HEK293 (cell line): ENCODE results near the gene OPN1MW.

Experiments used
- TRIM28 ChIP-seq: IDR thresholded peaks from 2 replicates; pipeline ENCODE4 v1.6.1; 2011; ENCODE audit warnings: low read length, control low read depth, borderline replicate concordance
- TSHZ1 ChIP-seq: fragments of 450-650 bp; formaldehyde crosslinking; IDR thresholded peaks from 2 replicates; pipeline ENCODE4 v1.5.1; 2016; ENCODE audit warnings: missing biosample characterization, missing genetic modification characterization, borderline replicate concordance
- YY1 ChIP-seq: fragments of 450-650 bp; formaldehyde crosslinking; IDR thresholded peaks from 2 replicates; pipeline ENCODE4 v1.5.1; 2018; ENCODE audit warnings: missing biosample characterization, missing genetic modification characterization
- ZFHX2 ChIP-seq: fragments of 450-650 bp; formaldehyde crosslinking; conservative IDR thresholded peaks from 2 replicates; pipeline ENCODE4 v1.5.1; 2016; ENCODE audit warnings: missing biosample characterization, missing genetic modification characterization
- ZFP37 ChIP-seq: fragments of 450-650 bp; formaldehyde crosslinking; IDR thresholded peaks from 2 replicates; pipeline ENCODE4 v1.5.1; 2016; ENCODE audit warnings: missing biosample characterization, missing genetic modification characterization
- ZIC2 ChIP-seq: fragments of 450-650 bp; formaldehyde crosslinking; IDR thresholded peaks from 2 replicates; pipeline ENCODE4 v1.5.1; 2016; ENCODE audit warnings: missing biosample characterization, missing genetic modification characterization
- ZNF274 ChIP-seq, 2 experiments: fragments of 200-500 bp in 1 of 2; fragments of 450-650 bp in 1 of 2; sonication (Bioruptor generic) in 1 of 2; formaldehyde crosslinking in 1 of 2; IDR thresholded peaks; 2 replicates each; pipeline versions ENCODE4 v1.5.1 to v1.6.1; 2014 to 2016; ENCODE audit warnings: borderline replicate concordance in 1 of 2, inconsistent platforms in 1 of 2, low read length in 1 of 2, missing biosample characterization in 1 of 2, missing genetic modification characterization in 1 of 2
- TF ChIP-seq, protein P1 (sequence below): fragments of 450-650 bp; formaldehyde crosslinking; IDR thresholded peaks from 2 replicates; pipeline ENCODE4 v1.5.1; 2016; ENCODE audit warnings: missing biosample characterization, missing genetic modification characterization

GRCh38 chrX:154142386-154142785, 40.0 kb upstream of the OPN1MW start:
- TF ChIP-seq ZNF274 (IDR thresholded peaks at IDR 0.05; ENCODE audit: low read length) (no peak), ZNF274 (tag by site-specific recombination; IDR thresholded peaks at IDR 0.05; ENCODE audit: borderline replicate concordance) (no peak), ZIC2 (tag by site-specific recombination) (no peak), TRIM28 (no peak), ZFP37 (tag by site-specific recombination) (no peak), YY1 (no peak), ZFHX2 (no peak), TSHZ1 (tag by site-specific recombination) (no peak)
- TF ChIP-seq, protein P1, sequence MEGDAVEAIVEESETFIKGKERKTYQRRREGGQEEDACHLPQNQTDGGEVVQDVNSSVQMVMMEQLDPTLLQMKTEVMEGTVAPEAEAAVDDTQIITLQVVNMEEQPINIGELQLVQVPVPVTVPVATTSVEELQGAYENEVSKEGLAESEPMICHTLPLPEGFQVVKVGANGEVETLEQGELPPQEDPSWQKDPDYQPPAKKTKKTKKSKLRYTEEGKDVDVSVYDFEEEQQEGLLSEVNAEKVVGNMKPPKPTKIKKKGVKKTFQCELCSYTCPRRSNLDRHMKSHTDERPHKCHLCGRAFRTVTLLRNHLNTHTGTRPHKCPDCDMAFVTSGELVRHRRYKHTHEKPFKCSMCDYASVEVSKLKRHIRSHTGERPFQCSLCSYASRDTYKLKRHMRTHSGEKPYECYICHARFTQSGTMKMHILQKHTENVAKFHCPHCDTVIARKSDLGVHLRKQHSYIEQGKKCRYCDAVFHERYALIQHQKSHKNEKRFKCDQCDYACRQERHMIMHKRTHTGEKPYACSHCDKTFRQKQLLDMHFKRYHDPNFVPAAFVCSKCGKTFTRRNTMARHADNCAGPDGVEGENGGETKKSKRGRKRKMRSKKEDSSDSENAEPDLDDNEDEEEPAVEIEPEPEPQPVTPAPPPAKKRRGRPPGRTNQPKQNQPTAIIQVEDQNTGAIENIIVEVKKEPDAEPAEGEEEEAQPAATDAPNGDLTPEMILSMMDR (tag by site-specific recombination), result no peak
